HepG2 (cell line): Measurements from ENCODE around the gene MTG1. TPM values are rescaled to one million over a fixed set of nuclear protein-coding genes. Genes with fewer than 3 reads are reported as not detected.

Experiments
- ATAC-seq: fragments of 200-7000 bp; cut with Tn5 transposase; 3 replicates; pipeline ENCODE4 v1.9.1; 2020; ENCODE audit warnings: mild to moderate bottlenecking, moderate library complexity
- BruUV-seq: library from RNA; stranded (reverse); fragments of 400-500 nt; replicated peaks from 2 replicates; lab custom pipeline; 2021; lab: Mats Ljungman, UMichigan
- CTCF ChIA-PET: fragments of 300-600 bp; formaldehyde crosslinking; extraction: SDS; loops from one replicate; lab custom pipeline; 2021; ENCODE audit warnings: low total read pairs, inconsistent platforms, low intra/inter-chr PET ratio; lab: Yijun Ruan, JAX
- POLR2A ChIA-PET: fragments of 350-600 bp; sonication (Branson Sonifier 250); formaldehyde crosslinking; loops from one replicate; lab custom pipeline; 2020; ENCODE audit warnings: antibody characterized with exemption, inconsistent platforms; lab: Yijun Ruan, JAX
- DNase-seq: peaks from one replicate; pipeline ENCODE4 v3.0.0-alpha.2; 2015; ENCODE audit warnings: low spot score
- FAIRE-seq: peaks from 3 replicates; lab custom pipeline; 2011; peaks lifted over from hg19 to GRCh38; lab: Jason Lieb, UNC
- H2AFZ ChIP-seq: one replicate; pipeline ENCODE4 v1.6.1; 2011; ENCODE audit warnings: low read length, inconsistent platforms
- H3K27ac ChIP-seq: fragments of 300-600 bp; 3 replicates; pipeline ENCODE4 v1.8.0; 2011; ENCODE audit warnings: mixed run types, mild to moderate bottlenecking, mixed read lengths, low read length, inconsistent platforms; ENCODE audit not compliant: insufficient read depth; ENCODE audit errors: extremely low read length
- H3K27me3 ChIP-seq, 2 experiments: fragments of 200-600 bp in 1 of 2; 2 replicates in 1 of 2; 3 replicates in 1 of 2; pipeline versions ENCODE4 v1.6.0 to v1.8.0; 2011; ENCODE audit warnings: low read length in 2 of 2, mild to moderate bottlenecking in 2 of 2, moderate library complexity in 2 of 2, inconsistent platforms in 1 of 2; ENCODE audit not compliant: insufficient read depth in 2 of 2, control insufficient read depth in 1 of 2
- H3K36me3 ChIP-seq, 2 experiments: fragments of 200-600 bp in 1 of 2; replicated peaks in 1 of 2; 2 replicates in 1 of 2; 3 replicates in 1 of 2; pipeline versions ENCODE4 v1.5.1 to v1.8.0; 2011; ENCODE audit warnings: low read length in 2 of 2, inconsistent platforms in 1 of 2; ENCODE audit not compliant: insufficient read depth in 2 of 2, control insufficient read depth in 1 of 2
- H3K4me1 ChIP-seq: 2 replicates; pipeline ENCODE4 v1.5.1; 2012; ENCODE audit warnings: low read length, inconsistent platforms; ENCODE audit not compliant: insufficient read depth
- H3K4me2 ChIP-seq: 2 replicates; pipeline ENCODE4 v1.6.0; 2011; ENCODE audit warnings: low read depth, low read length, inconsistent platforms
- H3K4me3 ChIP-seq, 3 experiments: fragments of 200-600 bp in 1 of 3; sonication (generic), shearing (Covaris generic) in 1 of 3; replicated peaks in 1 of 3; 2 replicates each; pipeline ENCODE4 v1.5.1; 2011 to 2016; ENCODE audit warnings: low read length in 3 of 3, inconsistent platforms in 2 of 3, low read depth in 2 of 3, mild to moderate bottlenecking in 2 of 3, control low read depth in 1 of 3, mixed read lengths in 1 of 3; ENCODE audit not compliant: insufficient read depth in 1 of 3
- H3K79me2 ChIP-seq: one replicate; pipeline ENCODE4 v1.6.1; 2011; ENCODE audit warnings: low read length, inconsistent platforms; ENCODE audit not compliant: insufficient read depth
- H3K9ac ChIP-seq: 2 replicates; pipeline ENCODE4 v1.6.0; 2011; ENCODE audit warnings: mild to moderate bottlenecking, low read depth, low read length, inconsistent platforms; ENCODE audit not compliant: insufficient read depth
- H3K9me3 ChIP-seq: 2 replicates; pipeline ENCODE4 v1.5.1; 2012; ENCODE audit warnings: mild to moderate bottlenecking, low read length
- H4K20me1 ChIP-seq: 2 replicates; pipeline ENCODE4 v1.6.0; 2011; ENCODE audit warnings: inconsistent platforms, mild to moderate bottlenecking, low read length, moderate library complexity; ENCODE audit not compliant: insufficient read depth
- ATF7 ChIP-seq, 2 experiments: fragments of 450-650 bp in 1 of 2; sonication (generic) in 1 of 2; formaldehyde crosslinking in 1 of 2; IDR thresholded peaks; 2 replicates each; pipeline versions ENCODE4 v1.4.0 to v1.6.1; 2016 to 2020; ENCODE audit warnings: antibody characterized with exemption in 1 of 2, mild to moderate bottlenecking in 1 of 2, missing genetic modification reagents in 1 of 2
- HNRNPLL ChIP-seq: fragments of 200-400 bp; formaldehyde crosslinking; IDR thresholded peaks from 2 replicates; pipeline ENCODE4 v1.6.1; 2017; ENCODE audit warnings: mild to moderate bottlenecking, low read depth, low read length; ENCODE audit not compliant: poor library complexity, severe bottlenecking
- MEIS1 ChIP-seq: sonication (generic); formaldehyde crosslinking; IDR thresholded peaks from 2 replicates; pipeline ENCODE4 v1.9.0; 2021; ENCODE audit warnings: mild to moderate bottlenecking, missing genetic modification reagents, moderate library complexity, borderline replicate concordance
- MNT ChIP-seq: fragments of 450-650 bp; IDR thresholded peaks from 2 replicates; pipeline ENCODE4 v1.6.1; 2016
- POLR2A ChIP-seq, 2 experiments: IDR thresholded peaks; 2 replicates each; pipeline ENCODE4 v1.6.1; 2011; ENCODE audit warnings: low read depth in 2 of 2, low read length in 2 of 2, mild to moderate bottlenecking in 1 of 2, moderate library complexity in 1 of 2; ENCODE audit not compliant: insufficient read depth in 1 of 2
- POLR2AphosphoS5 ChIP-seq: IDR thresholded peaks from 2 replicates; pipeline ENCODE4 v1.6.1; 2012; ENCODE audit warnings: low read depth, low read length
- POLR2G ChIP-seq: fragments of 200-400 bp; formaldehyde crosslinking; IDR thresholded peaks from 2 replicates; pipeline ENCODE4 v1.6.1; 2018; ENCODE audit warnings: mild to moderate bottlenecking, low read depth, low read length, moderate library complexity
- SKIL ChIP-seq: sonication (generic); formaldehyde crosslinking; IDR thresholded peaks from 2 replicates; pipeline ENCODE4 v1.8.0; 2022; ENCODE audit warnings: missing genetic modification reagents, mild to moderate bottlenecking, moderate library complexity, borderline replicate concordance
- TARDBP ChIP-seq: sonication (generic); formaldehyde crosslinking; IDR thresholded peaks from 2 replicates; pipeline ENCODE4 v1.8.0; 2022; ENCODE audit warnings: mild to moderate bottlenecking, missing genetic modification reagents
- ZBTB3 ChIP-seq: sonication (generic); formaldehyde crosslinking; IDR thresholded peaks from 2 replicates; pipeline ENCODE4 v1.4.0; 2020; ENCODE audit warnings: low read depth, mild to moderate bottlenecking, moderate library complexity, missing genetic modification reagents, borderline replicate concordance
- ZNF510 ChIP-seq: sonication (generic); formaldehyde crosslinking; IDR thresholded peaks from 2 replicates; pipeline ENCODE4 v1.4.0; 2020; ENCODE audit warnings: low read depth, mild to moderate bottlenecking, missing genetic modification reagents
- ZNF572 ChIP-seq: sonication (generic); formaldehyde crosslinking; IDR thresholded peaks from 2 replicates; pipeline ENCODE4 v1.5.1; 2020; ENCODE audit warnings: mild to moderate bottlenecking, missing genetic modification reagents
- ZNF646 ChIP-seq: sonication (generic); formaldehyde crosslinking; IDR thresholded peaks from 2 replicates; pipeline ENCODE4 v1.9.0; 2021; ENCODE audit warnings: mild to moderate bottlenecking, missing genetic modification reagents
- ZNF850 ChIP-seq: sonication (generic); formaldehyde crosslinking; conservative IDR thresholded peaks from 2 replicates; pipeline ENCODE4 v1.9.0; 2021; ENCODE audit warnings: mild to moderate bottlenecking, missing genetic modification reagents
- WGBS: methylation state at CpG from one replicate; pipeline ENCODE4 v1.1.6; 2017; ENCODE audit warnings: low lambda C conversion rate; 5-methylcytosine and 5-hydroxymethylcytosine counted together
- in situ Hi-C: cut with HindIII; loops from 2 replicates; pipeline ENCODE4 v1.10.0; 2017; ENCODE audit warnings: low pct_unique_long_range_greater_than_20kb; ENCODE audit not compliant: extremely low pct_ligation_motif_present
- intact Hi-C: fragments of 100-400 bp; cut with micrococcal nuclease; formaldehyde crosslinking; loops from one replicate; pipeline ENCODE4 v1.10.0; 2022; ENCODE audit not compliant: unreplicated experiment
- polyA plus RNA-seq, 8 experiments: library from polyadenylated mRNA; depleted of rRNA in 3 of 8; stranded (reverse) in 7 of 8; unstranded in 1 of 8; fragments of >200 nt; fragmentation: Illumina TruSeq in 4 of 8; extraction: Trizol in 4 of 8; gene quantifications; 2 replicates each; pipeline versions ENCODE4 v1.2.1 to v1.2.3, GENCODE V29; 2011 to 2016; ENCODE audit warnings: low read depth in 4 of 8, missing spikeins in 1 of 8, mixed read lengths in 1 of 8; ENCODE audit not compliant: insufficient read depth in 1 of 8
- total RNA-seq, 5 experiments: library from RNA; depleted of rRNA; stranded (reverse); fragments of >200 nt; fragmentation: Illumina TruSeq; extraction: Trizol; gene quantifications; 2 replicates each; pipeline ENCODE4 v1.2.3, GENCODE V29; 2016; ENCODE audit warnings: low read depth in 1 of 5

Gene MTG1
- total and polyA plus RNA-seq, 2 of the 13 experiments (the other 11 are each of a cell fraction or from before 2014, with no cell fraction given), result 42.0 to 103 TPM

GRCh38 chr10:133349160-133349568 is 44.8 kb upstream of the MTG1 start:
- 97% methylated on average over 8 of the region's 8 CpGs for WGBS
- in situ Hi-C loops (no loop called here), intact Hi-C loops (loop anchor here (1.0 kb wide), 1 partner anchor 21 kb away; no protein-coding TSS in a partner anchor)
- no peak for DNase-seq
- H3K4me1 ChIP-seq, result peaks cover 52% of the 10 kb centered on the region
- H3K9ac ChIP-seq, result no peak overlapping the region
- H4K20me1 ChIP-seq, result peaks cover 9% of the 10 kb centered on the region; the same call in 1 of the 2 replicates
- FAIRE-seq, result peak; percentile 72
- no peaks in the 10 kb centered on the region for H3K9me3 ChIP-seq
- H3K4me2 ChIP-seq, result no peak overlapping the region
- ChIA-PET CTCF (no interaction called here), POLR2A (no interaction called here)
- H3K79me2 ChIP-seq, result no peaks in the 10 kb centered on the region
- H3K27ac ChIP-seq, result no peak overlapping the region
- no peak overlapping the region for H3K4me3 ChIP-seq
- BruUV-seq, result TSS peak; percentile 42
- no peaks in the 10 kb centered on the region for H3K36me3 ChIP-seq
- ATAC-seq, result no peak
- H3K27me3 ChIP-seq, result no peaks in the 10 kb centered on the region
- no peak overlapping the region for H2AFZ ChIP-seq
- peak; percentile 77 for TF ChIP-seq ZNF646 (CRISPR knock-in tag)
- TF ChIP-seq POLR2AphosphoS5, result 0 out of 2 replicates have a peak, but pooled peaks have one; percentile 48
- peak; percentile 89 for TF ChIP-seq TARDBP (CRISPR knock-in tag)
- TF ChIP-seq SKIL (CRISPR knock-in tag), result 0 out of 2 replicates have a peak, but pooled peaks have one; percentile 25
- TF ChIP-seq MEIS1 (CRISPR knock-in tag), result 0 out of 2 replicates have a peak, but pooled peaks have one; percentile 39
- TF ChIP-seq ZNF572, result 0 out of 2 replicates have a peak, but pooled peaks have one; percentile 36
- 0 out of 2 replicates have a peak, but pooled peaks have one; percentile 10 for TF ChIP-seq POLR2G
- TF ChIP-seq ZNF510 (CRISPR knock-in tag), result no peak
- no peak for TF ChIP-seq ATF7 (IDR thresholded peaks at IDR 0.05)
- TF ChIP-seq ATF7 (CRISPR knock-in tag; IDR thresholded peaks at IDR 0.05), result 0 out of 2 replicates have a peak, but pooled peaks have one; percentile 10
- TF ChIP-seq POLR2A (IDR thresholded peaks at IDR 0.05; ENCODE audit: insufficient read depth in 1 of 2, low read depth in 2 of 2, low read length in 2 of 2), result peak in 1 of 2 experiments; percentile 30; a peak in 1 of 4 replicates
- no peak for TF ChIP-seq ZNF850
- TF ChIP-seq HNRNPLL, result peak; percentile 40
- TF ChIP-seq MNT, result peak; percentile 60
- no peak for TF ChIP-seq ZBTB3 (CRISPR knock-in tag)
